Fibroblast of skin of left quadriceps (primary cell): ENCODE data around the gene NBPF15.
"Not testable (repeated sequence)": the region's sequence is repeated elsewhere in the genome, so short reads cannot be mapped to it uniquely, and the experiment has no call there.

Experiments
- DNase-seq, 2 experiments: peaks; one replicate each; pipeline ENCODE4 v3.0.0-alpha.2; 2013; ENCODE audit warnings: low read depth in 2 of 2

The NBPF15 gene, protein sequence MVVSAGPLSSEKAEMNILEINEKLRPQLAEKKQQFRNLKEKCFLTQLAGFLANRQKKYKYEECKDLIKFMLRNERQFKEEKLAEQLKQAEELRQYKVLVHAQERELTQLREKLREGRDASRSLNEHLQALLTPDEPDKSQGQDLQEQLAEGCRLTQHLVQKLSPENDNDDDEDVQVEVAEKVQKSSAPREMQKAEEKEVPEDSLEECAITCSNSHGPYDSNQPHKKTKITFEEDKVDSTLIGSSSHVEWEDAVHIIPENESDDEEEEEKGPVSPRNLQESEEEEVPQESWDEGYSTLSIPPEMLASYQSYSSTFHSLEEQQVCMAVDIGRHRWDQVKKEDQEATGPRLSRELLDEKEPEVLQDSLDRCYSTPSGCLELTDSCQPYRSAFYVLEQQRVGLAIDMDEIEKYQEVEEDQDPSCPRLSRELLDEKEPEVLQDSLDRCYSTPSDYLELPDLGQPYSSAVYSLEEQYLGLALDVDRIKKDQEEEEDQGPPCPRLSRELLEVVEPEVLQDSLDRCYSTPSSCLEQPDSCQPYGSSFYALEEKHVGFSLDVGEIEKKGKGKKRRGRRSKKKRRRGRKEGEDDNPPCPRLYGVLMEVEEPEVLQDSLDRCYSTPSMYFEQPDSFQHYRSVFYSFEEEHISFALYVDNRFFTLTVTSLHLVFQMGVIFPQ

DNA sequence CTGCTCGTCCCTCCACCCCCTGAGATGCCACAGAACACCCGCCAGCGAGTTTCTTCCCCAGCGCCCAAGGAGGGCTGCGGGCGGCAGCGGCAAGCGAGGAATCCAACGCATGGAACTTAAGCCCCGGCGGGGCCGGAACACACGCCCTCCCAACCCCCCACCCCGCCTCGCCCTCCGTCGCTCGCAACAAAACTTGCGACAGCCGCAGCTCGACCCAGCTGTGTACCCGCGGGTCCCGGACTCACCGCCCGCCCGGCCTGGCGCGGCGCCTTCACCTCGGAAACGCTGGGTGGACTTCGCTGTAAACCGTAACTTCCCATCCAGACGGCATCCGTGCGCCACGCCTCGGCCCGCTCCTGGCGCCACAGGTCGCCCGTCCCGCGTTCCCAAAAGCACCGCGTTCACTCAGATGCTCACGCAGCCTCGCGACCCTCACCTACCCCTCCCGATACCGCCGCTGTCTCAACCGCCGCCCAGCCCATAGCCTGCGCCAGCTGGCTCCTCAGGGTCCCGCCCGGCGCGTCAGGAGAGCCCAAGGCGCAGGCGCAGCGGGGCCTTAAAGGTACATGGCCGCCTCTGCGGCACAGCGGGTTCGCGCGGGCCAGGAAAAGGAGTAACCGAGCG lies at the start of gene NBPF15:
TSS of gene NBPF15 (minus strand) at position 534 of the 624 bp plus-strand sequence. CDS start 21,666 bp downstream, outside the sequence.
- peak; percentile 15 for DNase-seq

DNA sequence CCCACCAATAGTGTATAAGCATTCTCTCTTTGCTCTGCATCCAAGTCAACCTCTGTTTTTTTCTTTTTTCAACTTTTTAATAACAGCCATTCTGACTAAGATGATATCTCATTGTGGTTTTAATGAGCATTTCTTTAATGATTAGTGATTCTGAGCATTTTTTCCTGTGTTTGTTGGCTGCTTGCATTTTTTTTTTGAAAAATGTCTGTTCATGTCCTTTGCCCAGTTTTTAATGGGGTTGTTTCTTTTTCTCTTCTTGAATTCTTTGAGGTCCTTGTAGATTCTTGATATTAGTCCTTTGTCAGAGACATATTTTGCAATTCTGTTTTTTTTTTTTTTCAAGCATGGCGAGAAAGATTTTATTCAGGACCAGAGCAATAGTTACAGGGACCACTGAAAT lies 35.0 kb upstream of the NBPF15 start:
- DNase-seq: not testable (repeated sequence)

DNA sequence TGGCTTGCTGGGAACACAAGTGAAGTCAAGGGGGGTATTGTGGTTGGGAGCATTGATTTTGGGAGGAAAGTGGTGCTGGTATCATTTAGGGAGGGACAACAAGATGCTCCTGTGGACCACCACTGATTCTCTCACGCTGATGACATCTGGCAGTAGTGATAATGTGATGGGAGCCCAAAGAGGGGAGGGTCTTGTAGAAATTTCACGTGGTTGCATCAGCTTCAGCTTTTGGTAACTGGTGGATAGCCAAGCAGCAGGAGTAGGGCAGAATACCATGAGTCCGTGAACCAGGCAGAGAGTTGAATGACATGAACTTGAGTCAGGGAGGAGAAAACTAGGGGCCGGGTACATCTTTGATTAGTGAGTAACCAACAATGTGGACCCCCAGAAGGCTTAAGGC lies 32.7 kb upstream of the NBPF15 start:
- not testable (repeated sequence) for DNase-seq

DNA sequence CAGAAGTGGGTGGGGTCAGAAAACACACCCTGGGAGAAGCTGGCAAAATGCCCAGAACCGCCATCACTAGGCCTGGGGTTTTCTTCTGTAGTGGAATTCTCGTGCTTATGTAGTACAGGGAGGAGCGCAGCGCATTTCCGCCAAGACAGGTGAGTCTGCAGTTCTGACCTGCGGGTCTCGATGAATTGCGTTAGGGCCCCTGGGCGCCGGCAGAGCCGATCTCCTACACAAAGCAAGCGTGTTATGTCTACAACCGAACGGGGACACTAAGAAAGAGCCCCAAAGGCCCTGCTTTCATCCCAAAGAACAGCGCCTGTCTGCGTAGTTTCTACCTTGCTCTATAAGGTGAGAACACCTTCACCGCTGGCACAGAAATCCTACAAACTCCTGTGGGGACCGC lies 28.9 kb upstream of the NBPF15 start:
- not testable (repeated sequence) for DNase-seq

DNA sequence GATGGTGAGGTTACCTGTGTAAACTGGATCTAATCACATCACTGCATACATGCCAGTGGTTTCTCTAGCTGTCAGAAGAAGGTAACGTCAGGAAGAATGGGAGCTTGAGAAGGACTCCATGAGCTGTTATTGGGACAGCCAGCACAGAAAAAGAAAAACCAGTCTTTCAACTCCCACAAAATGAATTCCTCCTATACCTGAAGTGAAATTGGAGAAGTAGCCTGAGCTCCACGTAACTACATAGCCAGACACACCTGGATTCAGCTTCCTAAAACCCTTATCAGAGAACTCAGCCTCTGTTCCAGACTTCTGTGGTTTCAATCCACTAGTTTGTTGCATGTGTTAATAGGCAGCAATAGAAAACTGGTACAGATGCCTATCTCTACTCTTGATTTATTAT lies 25.5 kb upstream of the NBPF15 start:
- DNase-seq: not testable (repeated sequence)

DNA sequence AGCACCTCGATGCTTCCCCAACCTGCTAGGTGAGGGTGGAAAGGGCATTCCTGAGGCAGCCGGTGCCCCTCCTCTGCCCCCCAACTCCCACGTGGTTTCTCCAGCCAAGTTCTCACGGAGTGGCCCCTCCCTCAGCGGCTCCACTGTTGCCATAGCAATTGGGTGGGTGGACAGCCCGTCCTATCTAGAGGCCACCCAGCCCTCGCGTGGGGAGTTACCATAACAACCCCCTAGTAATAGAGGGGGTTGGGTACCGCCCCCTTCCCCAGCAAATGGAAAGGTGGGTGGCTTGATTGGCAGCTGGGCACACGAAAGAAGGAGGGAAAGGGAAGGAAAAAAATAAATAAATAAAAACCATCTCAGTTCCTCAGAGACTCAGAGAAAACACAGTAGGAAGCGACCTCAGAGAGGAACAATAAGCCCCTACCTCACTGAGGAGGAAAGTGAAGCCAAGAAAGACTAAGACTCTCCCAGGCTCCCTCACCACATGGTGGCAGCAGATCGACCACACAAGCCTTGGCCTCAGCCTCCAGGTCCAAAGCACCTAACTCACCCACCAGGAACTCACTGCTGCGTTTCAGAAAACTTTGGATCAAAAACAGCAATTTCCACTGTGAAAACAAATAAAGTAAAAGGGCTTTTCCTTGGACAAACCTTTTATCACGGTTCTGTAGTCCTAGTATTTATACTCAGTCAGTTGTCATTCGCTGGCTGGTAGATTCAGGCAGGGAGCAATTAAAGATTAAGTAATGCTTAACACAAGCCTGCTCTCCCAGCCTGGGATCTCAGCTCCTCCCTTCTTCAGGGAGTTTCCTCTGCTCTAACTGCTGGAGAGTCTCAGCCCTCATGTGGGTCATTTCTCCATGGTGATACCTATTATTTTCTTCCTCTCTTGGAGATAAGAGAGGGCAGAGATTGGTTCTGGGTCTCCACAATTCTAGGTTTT lies 23.9 kb upstream of the NBPF15 start:
- not testable (repeated sequence) for DNase-seq

DNA sequence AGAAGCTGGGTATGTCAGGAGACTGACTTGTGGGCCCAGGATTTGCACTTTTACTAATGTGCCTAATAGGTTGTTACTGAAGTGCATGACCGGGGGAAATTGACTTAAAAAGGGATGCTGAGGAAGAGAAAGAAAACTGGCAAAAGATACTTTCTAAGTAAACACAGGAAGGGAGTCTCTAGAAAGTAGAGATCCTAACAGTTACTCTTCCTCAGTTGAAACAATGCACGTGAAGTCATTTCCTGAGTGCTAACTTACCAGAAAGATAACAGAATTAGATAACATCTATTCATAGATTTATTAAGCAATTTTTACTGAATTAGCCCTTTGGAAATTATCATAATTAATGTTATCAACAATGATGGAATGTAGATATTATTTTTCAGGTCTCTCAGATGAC lies 12.4 kb upstream of the NBPF15 start:
- not testable (repeated sequence) for DNase-seq

DNA sequence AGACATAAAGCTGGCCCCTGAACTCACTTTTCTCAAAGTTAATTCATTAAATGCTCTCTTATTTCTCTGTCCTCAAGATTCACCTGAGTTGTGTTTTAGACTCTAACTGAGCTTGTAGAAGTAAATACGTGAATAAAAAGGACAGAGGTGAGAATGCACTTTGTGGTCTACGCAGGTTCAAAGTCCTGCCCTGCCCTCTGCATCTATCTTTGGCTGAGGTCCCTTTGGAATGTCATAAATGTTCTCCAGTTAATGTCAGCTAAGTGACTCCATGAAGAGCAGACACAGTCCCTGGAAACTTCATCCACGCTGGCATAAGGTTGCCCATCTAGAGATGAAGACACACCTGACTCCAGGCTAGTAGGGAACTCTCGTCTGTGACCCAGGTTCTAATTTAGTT lies 10.0 kb upstream of the NBPF15 start:
- not testable (repeated sequence) for DNase-seq

DNA sequence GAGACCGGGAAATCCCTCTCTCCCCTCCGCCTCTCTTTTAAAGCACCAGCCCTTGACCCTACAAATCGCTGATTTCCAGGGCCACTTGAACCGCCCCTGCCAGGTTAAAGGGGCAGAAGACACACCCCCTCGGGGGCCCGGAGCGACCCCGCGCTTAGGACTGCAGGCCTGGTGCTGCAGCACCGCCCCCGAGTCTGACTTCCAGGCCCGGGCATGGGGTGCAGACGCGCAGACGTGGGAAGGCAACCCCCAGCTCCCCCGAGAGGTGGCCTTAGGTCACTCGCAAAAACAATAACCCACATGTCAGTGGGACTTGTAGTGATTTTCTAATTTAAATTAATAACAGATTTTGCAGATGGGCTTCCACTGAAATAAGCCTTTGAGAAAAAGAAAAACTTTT lies 309 bp upstream of the NBPF15 start:
- not testable (repeated sequence) for DNase-seq

DNA sequence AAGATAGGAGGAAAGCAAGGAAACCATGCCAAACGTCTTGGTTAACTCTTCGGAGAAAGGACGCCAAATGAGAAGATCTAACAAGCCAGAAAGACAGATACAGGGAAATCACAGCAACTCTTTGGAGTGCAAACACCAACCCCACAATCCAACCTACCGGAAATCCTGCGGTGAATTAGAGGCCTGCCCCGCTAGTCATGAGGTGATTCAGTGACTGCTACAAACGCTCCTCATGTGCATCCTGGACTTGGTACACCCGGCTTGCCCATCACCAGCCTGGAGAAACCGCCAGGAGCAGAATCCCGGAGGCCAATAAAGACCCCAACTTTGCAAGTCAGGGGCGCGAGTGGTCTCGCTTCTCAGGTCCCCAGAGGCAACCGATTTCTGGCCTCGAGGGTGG lies 783 bp downstream of the NBPF15 start:
- not testable (repeated sequence) for DNase-seq

DNA sequence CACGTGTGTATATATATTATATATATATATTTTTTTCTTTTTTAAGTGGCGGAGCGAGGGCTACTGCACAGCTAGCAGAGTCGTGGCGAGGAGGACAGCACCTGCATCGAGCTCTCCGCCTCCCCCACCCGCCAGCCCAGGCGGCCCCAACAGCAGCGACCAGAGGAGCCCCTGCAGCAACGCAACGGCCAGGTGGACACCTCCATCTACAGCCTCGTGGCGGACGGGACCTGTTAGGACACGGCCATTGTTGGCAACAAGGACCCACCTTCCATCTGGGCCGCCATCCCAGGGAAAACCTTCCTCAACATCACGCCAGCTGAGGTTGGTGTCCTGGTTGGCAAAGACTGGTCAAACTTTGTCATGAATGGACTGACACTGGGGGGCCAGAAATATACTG lies 19.1 kb downstream of the NBPF15 start:
- DNase-seq: not testable (repeated sequence)

DNA sequence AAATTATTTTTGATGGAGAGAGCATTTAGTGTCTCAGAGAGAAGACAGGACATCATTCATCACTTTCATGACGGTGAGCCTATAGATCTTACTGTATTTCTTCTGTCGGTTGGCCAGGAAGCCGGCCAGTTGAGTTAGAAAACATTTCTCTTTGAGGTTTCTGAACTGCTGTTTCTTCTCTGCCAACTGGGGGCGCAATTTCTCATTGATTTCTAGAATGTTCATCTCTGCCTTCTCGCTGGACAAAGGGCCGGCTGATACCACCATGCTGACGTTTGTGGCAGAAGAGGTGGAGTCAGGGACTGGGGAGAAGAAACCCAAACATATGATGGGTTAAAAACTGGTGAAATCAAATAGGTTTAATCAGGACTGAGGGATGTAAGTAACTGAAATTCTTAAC lies 21.7 kb downstream of the NBPF15 start:
- not testable (repeated sequence) for DNase-seq

DNA sequence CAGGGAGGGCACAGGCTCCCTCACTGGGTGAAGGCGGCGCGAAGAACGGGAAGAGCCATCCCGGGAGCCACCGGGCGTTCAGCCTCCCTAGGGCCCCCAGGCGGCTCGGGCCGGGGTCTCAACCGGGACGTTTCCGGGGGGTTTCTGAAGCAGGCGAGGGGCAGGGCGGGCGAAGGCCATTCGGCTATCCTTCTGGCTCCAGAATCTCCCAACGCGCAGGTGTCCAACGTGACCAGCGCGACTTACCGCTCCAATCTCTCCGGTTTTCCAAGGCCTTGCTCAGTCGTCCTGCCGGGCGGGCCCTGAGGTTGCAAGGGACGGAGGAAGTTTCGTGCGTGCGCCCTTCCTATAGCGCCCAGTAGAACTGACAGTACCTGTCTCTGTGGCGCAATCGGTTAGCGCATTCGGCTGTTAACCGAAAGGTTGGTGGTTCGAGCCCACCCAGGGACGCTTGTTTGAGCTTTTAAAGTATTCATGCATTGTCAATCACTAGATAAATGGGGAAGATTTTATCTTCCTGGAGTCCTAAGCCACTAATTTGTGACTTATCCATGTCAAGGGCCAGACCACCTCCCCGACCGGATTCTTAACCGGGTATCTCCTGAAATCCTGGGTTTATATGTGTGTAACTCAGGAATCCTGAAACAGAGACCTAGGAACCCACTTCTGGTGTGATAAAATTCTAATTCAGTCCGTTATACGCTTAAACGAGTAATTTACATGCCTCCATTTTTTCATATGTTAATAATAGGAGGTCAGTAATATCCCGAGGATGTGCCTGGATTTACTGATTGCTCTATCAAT lies 42.4 kb downstream of the NBPF15 start:
- DNase-seq: peak in 1 of 2 experiments; percentile 13

DNA sequence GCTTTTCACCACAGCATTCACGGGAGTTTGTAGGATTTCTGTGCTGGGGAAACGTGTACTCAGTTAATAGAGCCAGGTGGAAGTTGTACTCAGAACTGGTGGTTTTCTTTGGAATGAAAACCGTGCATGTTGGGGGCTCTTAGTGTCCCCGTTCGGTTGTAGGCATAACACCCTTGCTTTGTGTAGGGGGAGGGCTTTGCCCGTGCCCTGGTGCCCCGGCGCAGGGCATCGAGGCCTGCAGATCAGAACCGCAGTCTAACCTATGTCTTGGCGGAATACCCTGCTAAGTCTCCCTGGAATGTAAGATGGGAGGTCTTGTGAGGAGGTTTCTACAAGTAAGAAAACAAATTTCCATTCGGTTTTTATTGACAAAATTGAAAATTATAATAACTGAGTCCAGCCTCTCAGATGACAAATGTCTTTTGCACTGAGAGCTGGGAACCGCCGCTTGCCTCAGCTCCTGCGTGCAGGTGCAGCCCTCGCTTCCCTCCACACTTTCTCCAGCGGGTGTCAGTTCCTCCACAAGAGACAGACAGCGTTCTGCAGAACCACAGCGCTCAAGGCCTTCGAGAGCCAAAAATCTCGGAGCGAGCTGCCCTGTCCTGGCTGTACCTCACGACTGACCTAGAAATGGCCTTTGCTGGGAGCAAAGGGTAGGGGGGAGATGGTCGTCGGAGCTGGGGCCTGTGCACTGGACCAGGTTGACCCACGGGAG lies 47.9 kb downstream of the NBPF15 start:
- DNase-seq: not testable (repeated sequence)

DNA sequence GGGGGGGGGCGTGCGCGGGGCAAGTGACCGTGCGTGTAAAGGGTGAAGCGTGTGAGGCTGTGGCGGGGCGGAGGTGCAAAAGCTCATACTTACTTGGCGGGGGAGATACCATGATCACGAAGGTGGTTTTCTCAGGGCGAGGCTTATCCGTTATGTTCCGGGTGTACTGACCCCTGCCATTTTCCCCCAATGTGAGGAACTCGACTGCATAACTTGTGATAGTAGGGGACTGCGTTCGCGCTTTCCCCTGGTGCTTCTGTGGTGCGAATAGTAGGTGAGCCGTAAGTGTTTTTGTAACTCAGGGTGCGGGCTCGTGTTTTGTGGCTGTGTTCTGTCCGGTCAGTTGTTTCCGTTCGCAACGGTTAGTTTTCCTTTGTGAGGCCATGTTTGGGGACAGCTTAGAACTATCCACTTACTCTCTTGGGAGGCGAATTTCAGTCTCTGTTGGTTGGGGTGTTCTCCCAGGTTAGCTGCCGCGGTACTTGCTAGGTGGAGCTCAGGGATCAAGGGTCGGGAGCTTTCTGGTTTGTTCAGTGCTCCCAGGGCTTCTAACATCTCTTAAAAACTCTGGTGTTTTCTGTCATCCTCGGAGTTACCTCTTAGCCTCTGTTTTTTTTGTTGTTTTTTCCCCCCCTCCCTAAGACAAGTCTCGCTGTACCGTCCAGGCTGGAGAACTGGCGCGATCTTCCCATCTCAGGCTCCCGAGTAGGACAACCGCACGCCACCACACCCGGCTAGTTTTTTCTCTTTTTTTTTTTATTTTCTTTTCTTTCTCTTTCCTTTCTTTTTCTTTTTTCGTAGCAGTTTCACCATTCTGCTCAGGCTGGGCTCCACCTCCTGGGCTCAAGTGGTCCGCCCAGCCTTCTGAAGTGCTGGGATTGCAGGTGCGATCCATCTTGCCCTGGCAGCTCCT lies 48.7 kb downstream of the NBPF15 start:
- peak; percentile 99 for DNase-seq

DNA sequence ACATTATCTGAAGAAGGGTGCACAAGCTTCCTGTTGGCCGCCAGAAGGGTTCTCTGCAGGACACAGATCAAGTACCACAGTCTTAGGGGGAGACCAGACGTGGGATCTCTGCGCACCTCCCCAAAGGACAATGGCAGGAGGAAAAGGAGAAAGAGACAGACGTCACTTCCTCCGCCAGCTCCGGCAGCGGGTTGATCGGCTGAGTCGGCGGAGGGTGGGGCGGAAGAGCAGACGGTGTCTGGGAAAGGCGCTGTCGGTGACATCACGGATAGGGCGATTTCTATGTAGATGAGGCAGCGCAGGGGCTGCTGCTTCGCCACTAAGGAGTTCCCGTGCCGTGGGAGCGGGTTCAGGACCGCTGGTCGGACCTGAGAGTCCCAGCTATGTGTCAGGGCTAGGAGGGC lies 49.4 kb downstream of the NBPF15 start:
- DNase-seq: peak; percentile 51 to 66

DNA sequence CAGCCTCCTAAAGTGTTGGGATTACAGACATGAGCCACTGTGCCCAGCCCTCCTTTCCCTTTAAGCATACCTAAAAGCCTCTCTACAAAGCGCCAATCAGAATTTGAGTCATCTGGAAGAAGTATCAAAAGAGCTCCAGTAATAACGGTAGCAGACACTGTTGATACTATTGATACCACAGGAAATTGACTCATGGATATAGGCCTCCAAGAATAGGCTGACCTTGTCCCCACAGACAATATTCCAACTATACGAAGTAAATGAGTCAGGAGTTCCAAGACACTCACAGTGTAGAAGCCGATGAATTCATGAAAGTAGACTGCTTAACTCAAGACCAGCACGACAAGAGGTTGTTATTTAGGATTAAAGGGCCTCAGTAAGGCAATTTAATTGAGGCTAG lies 58.7 kb downstream of the NBPF15 start:
- not testable (repeated sequence) for DNase-seq

DNA sequence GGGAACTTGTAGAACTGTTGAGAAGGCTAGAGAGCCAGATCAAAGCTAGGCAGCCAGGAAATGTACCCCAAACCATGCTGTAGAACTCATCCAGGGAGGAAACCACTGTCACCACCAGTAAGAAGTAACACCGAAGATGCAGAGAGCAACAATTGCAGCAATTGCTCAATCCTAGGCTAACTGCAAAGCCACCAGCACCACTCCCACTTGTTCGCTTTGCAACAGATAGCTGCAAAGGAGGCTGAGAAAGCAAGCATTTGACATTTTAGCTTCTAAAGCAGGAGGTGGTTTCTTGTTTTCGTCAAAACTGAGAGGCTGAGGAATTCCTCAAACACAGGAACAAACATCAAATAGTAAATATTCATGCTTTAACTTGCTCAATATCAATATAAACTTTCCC lies 89.8 kb downstream of the NBPF15 start:
- DNase-seq: not testable (repeated sequence)
